ENCODE data around the gene EVI5. TPM values are rescaled to one million over a fixed set of nuclear protein-coding genes. Genes with fewer than 3 reads are reported as not detected.

Gene EVI5
- total RNA-seq, 4 donors from 2014 or later: 13.6 to 21.6 (median 14.8) TPM

- no peak for DNase-seq (ENCODE audit: low spot score in 2 of 2)
- no peaks in the 10 kb centered on the region for H3K4me1 ChIP-seq
- H3K4me3 ChIP-seq: no peak overlapping the region
- H3K36me3 ChIP-seq: no peaks in the 10 kb centered on the region
- TF ChIP-seq POLR2AphosphoS5 (IDR thresholded peaks at IDR 0.05) (no peak), POLR2A (IDR thresholded peaks at IDR 0.05) (no peak), CTCF (IDR thresholded peaks at IDR 0.05) (no peak), EP300 (IDR thresholded peaks at IDR 0.05) (no peak)
- no peak overlapping the region for H3K27ac ChIP-seq
- H3K9me3 ChIP-seq: no peaks in the 10 kb centered on the region
- H3K27me3 ChIP-seq: peaks cover 17% of the 10 kb centered on the region
- WGBS: 96% methylated on average over 3 of the region's 3 CpGs
Observed at GRCh38 chr1:92475029-92475428, 309.9 kb downstream of the EVI5 start.

- DNase-seq (ENCODE audit: low spot score in 2 of 2): no peak
- Histone ChIP-seq H3K36me3 (no peaks in the 10 kb centered on the region), H3K4me3 (no peak overlapping the region), H3K9me3 (no peaks in the 10 kb centered on the region), H3K27ac (no peak overlapping the region), H3K4me1 (no peaks in the 10 kb centered on the region), H3K27me3 (peaks cover 6% of the 10 kb centered on the region)
- WGBS: 90% methylated on average over 5 of the region's 5 CpGs
- TF ChIP-seq EP300 (IDR thresholded peaks at IDR 0.05) (no peak), POLR2A (IDR thresholded peaks at IDR 0.05) (no peak), CTCF (IDR thresholded peaks at IDR 0.05) (no peak), POLR2AphosphoS5 (IDR thresholded peaks at IDR 0.05) (no peak)
Observed at GRCh38 chr1:92473781-92474495, 311.0 kb downstream of the EVI5 start.

- Histone ChIP-seq H3K9me3 (no peaks in the 10 kb centered on the region), H3K36me3 (no peaks in the 10 kb centered on the region), H3K4me3 (no peak overlapping the region), H3K4me1 (no peaks in the 10 kb centered on the region), H3K27ac (no peak overlapping the region), H3K27me3 (no peaks in the 10 kb centered on the region)
- no peak for TF ChIP-seq CTCF (IDR thresholded peaks at IDR 0.05)
- TF ChIP-seq EP300 (IDR thresholded peaks at IDR 0.05): no peak
- no peak for TF ChIP-seq POLR2AphosphoS5 (IDR thresholded peaks at IDR 0.05)
- no peak for TF ChIP-seq POLR2A (IDR thresholded peaks at IDR 0.05)
- DNase-seq (ENCODE audit: low spot score in 2 of 2): no peak
- WGBS: 92% methylated on average over 1 of the region's 1 CpG
Observed at GRCh38 chr1:92470216-92470615, 314.7 kb downstream of the EVI5 start.

- H3K4me3 ChIP-seq: no peak overlapping the region
- no peaks in the 10 kb centered on the region for H3K27me3 ChIP-seq
- 80% methylated on average over 1 of the region's 1 CpG for WGBS
- no peaks in the 10 kb centered on the region for H3K9me3 ChIP-seq
- no peaks in the 10 kb centered on the region for H3K4me1 ChIP-seq
- no peaks in the 10 kb centered on the region for H3K36me3 ChIP-seq
- H3K27ac ChIP-seq: no peak overlapping the region
- DNase-seq (ENCODE audit: low spot score in 2 of 2): no peak
- no peak for TF ChIP-seq POLR2AphosphoS5 (IDR thresholded peaks at IDR 0.05)
- no peak for TF ChIP-seq EP300 (IDR thresholded peaks at IDR 0.05)
- TF ChIP-seq POLR2A (IDR thresholded peaks at IDR 0.05): no peak
- TF ChIP-seq CTCF (IDR thresholded peaks at IDR 0.05): no peak
Observed at GRCh38 chr1:92466683-92467352, 318.1 kb downstream of the EVI5 start.

- DNase-seq (ENCODE audit: low spot score in 2 of 2): no peak
- H3K4me3 ChIP-seq: no peak overlapping the region
- no peaks in the 10 kb centered on the region for H3K36me3 ChIP-seq
- no peaks in the 10 kb centered on the region for H3K27me3 ChIP-seq
- 90% methylated on average over 1 of the region's 1 CpG for WGBS
- no peaks in the 10 kb centered on the region for H3K9me3 ChIP-seq
- no peak overlapping the region for H3K27ac ChIP-seq
- no peaks in the 10 kb centered on the region for H3K4me1 ChIP-seq
- TF ChIP-seq POLR2A (IDR thresholded peaks at IDR 0.05) (no peak), POLR2AphosphoS5 (IDR thresholded peaks at IDR 0.05) (no peak), EP300 (IDR thresholded peaks at IDR 0.05) (no peak), CTCF (IDR thresholded peaks at IDR 0.05) (no peak)
Observed at GRCh38 chr1:92465256-92465647, 319.7 kb downstream of the EVI5 start.
